NCI-H748 treated with DMSO at 0.1 percent for 48 hours (cell line): ENCODE data around the gene C4orf50.
"Not testable (repeated sequence)": the region's sequence is repeated elsewhere in the genome, so short reads cannot be mapped to it uniquely, and the experiment has no call there.

Experiments
- DNase-seq: peaks from one replicate; lab custom pipeline; 2025; lab: John Stamatoyannopoulos, UW

The C4orf50 gene

GRCh38 chr4:5969336-5969735 is 48.9 kb downstream of the C4orf50 start:
- DNase-seq: no peak

- DNase-seq: no peak
Measured at GRCh38 chr4:5968246-5968645, 50.0 kb downstream of the C4orf50 start.

- DNase-seq: no peak
Measured at GRCh38 chr4:5967783-5968182, 50.4 kb downstream of the C4orf50 start.

- DNase-seq: no peak
Measured at GRCh38 chr4:5965225-5965624, 53.0 kb downstream of the C4orf50 start.

- no peak for DNase-seq
Measured at GRCh38 chr4:5964030-5964429, 54.2 kb downstream of the C4orf50 start.

- no peak for DNase-seq
Measured at GRCh38 chr4:5963611-5964010, 54.6 kb downstream of the C4orf50 start.

- DNase-seq: no peak
Measured at GRCh38 chr4:5962416-5962815, 55.8 kb downstream of the C4orf50 start.

GRCh38 chr4:5960252-5960880 is 57.9 kb downstream of the C4orf50 start:
- no peak for DNase-seq

GRCh38 chr4:5959211-5959982 is 58.8 kb downstream of the C4orf50 start:
- no peak for DNase-seq

- DNase-seq: no peak
Measured at GRCh38 chr4:5958199-5958735, 60.0 kb downstream of the C4orf50 start.

- DNase-seq: no peak
Measured at GRCh38 chr4:5957076-5957475, 61.2 kb downstream of the C4orf50 start.

GRCh38 chr4:5956285-5957021 is 61.8 kb downstream of the C4orf50 start:
- peak; percentile 90 for DNase-seq

- DNase-seq: no peak
Measured at GRCh38 chr4:5955856-5956255, 62.4 kb downstream of the C4orf50 start.

GRCh38 chr4:5955201-5955821 is 62.9 kb downstream of the C4orf50 start:
- DNase-seq: no peak

- no peak for DNase-seq
Measured at GRCh38 chr4:5954056-5954760, 64.0 kb downstream of the C4orf50 start.

- DNase-seq: no peak
Measured at GRCh38 chr4:5952975-5953951, 65.0 kb downstream of the C4orf50 start.

GRCh38 chr4:5952286-5952974 is 65.8 kb downstream of the C4orf50 start:
- no peak for DNase-seq

GRCh38 chr4:5946653-5947052 is 71.6 kb downstream of the C4orf50 start:
- not testable (repeated sequence) for DNase-seq

- no peak for DNase-seq
Measured at GRCh38 chr4:5945936-5946335, 72.3 kb downstream of the C4orf50 start.

GRCh38 chr4:5945171-5945570 is 73.1 kb downstream of the C4orf50 start:
- no peak for DNase-seq
